Common myeloid progenitor, CD34-positive (primary cell): ENCODE results near the gene TMEM135. TPM values are rescaled to one million over a fixed set of nuclear protein-coding genes. Genes with fewer than 3 reads are reported as not detected.
"Not testable (repeated sequence)": the region's sequence is repeated elsewhere in the genome, so short reads cannot be mapped to it uniquely, and the experiment has no call there.

Experiments used
- CTCF ChIA-PET: fragments of 350-600 bp; sonication (Branson Sonifier 250); formaldehyde crosslinking; loops from one replicate; lab custom pipeline; 2021; ENCODE audit warnings: antibody characterized with exemption; lab: Charles Lee
- POLR2A ChIA-PET: fragments of 350-600 bp; sonication (Branson Sonifier 250); formaldehyde crosslinking; loops from one replicate; lab custom pipeline; 2021; ENCODE audit warnings: antibody characterized with exemption; lab: Charles Lee
- DNase-seq, 3 donors: peaks; one replicate each; pipeline versions ENCODE4 v3.0.0 to v3.0.0-alpha.2; 2013
- H3K27ac ChIP-seq, 2 experiments: 1 replicate in 1 of 2; 2 replicates in 1 of 2; pipeline ENCODE4 v1.7.0; 2013; ENCODE audit warnings: inconsistent platforms in 2 of 2, low read length in 2 of 2, mild to moderate bottlenecking in 2 of 2, low read depth in 1 of 2, moderate library complexity in 1 of 2; ENCODE audit not compliant: severe bottlenecking in 2 of 2, insufficient read depth in 1 of 2, poor library complexity in 1 of 2
- H3K27me3 ChIP-seq, 5 experiments: replicated peaks in 2 of 5; 1 replicate in 3 of 5; 2 replicates in 2 of 5; pipeline versions ENCODE4 v1.6.1 to v1.7.0; 2013; ENCODE audit warnings: low read length in 4 of 5, mild to moderate bottlenecking in 2 of 5, moderate library complexity in 2 of 5, inconsistent platforms in 1 of 5; ENCODE audit not compliant: insufficient read depth in 5 of 5, control insufficient read depth in 4 of 5
- H3K36me3 ChIP-seq, 4 experiments: 1 replicate in 2 of 4; 2 replicates in 2 of 4; pipeline versions ENCODE4 v1.6.1 to v1.7.0; 2013; ENCODE audit warnings: low read length in 3 of 4, control low read depth in 1 of 4, mild to moderate bottlenecking in 1 of 4; ENCODE audit not compliant: control insufficient read depth in 4 of 4, insufficient read depth in 4 of 4
- H3K4me1 ChIP-seq, 4 experiments: 1 replicate in 3 of 4; 2 replicates in 1 of 4; pipeline versions ENCODE4 v1.6.1 to v1.7.1; 2013; ENCODE audit warnings: low read length in 3 of 4, mild to moderate bottlenecking in 3 of 4, control low read depth in 1 of 4, inconsistent platforms in 1 of 4, moderate library complexity in 1 of 4; ENCODE audit not compliant: control insufficient read depth in 4 of 4, insufficient read depth in 4 of 4; ENCODE audit errors: control extremely low read depth in 1 of 4
- H3K4me3 ChIP-seq, 7 experiments: 1 replicate in 4 of 7; 2 replicates in 3 of 7; pipeline versions ENCODE4 v1.5.1 to v1.7.0; 2013; ENCODE audit warnings: mild to moderate bottlenecking in 7 of 7, low read length in 6 of 7, moderate library complexity in 6 of 7, inconsistent platforms in 2 of 7, low read depth in 2 of 7, control low read depth in 1 of 7; ENCODE audit not compliant: insufficient read depth in 4 of 7, control insufficient read depth in 1 of 7; ENCODE audit errors: extremely low read depth in 1 of 7
- H3K9me3 ChIP-seq, 5 experiments: 1 replicate in 4 of 5; 2 replicates in 1 of 5; pipeline versions ENCODE4 v1.6.1 to v1.7.1; 2013; ENCODE audit warnings: low read length in 4 of 5, mild to moderate bottlenecking in 2 of 5, inconsistent platforms in 1 of 5, low read depth in 1 of 5, moderate library complexity in 1 of 5; ENCODE audit not compliant: control insufficient read depth in 4 of 5, insufficient read depth in 2 of 5; ENCODE audit errors: control extremely low read depth in 1 of 5
- WGBS: methylation state at CpG from one replicate; pipeline ENCODE4 v1.1.5; 2013; ENCODE audit not compliant: insufficient coverage; 5-methylcytosine and 5-hydroxymethylcytosine counted together
- polyA plus RNA-seq: library from polyadenylated mRNA; unstranded; fragments of 120-200 nt; gene quantifications from one replicate; pipeline ENCODE4 v1.2.1, GENCODE V29; 2013

The TMEM135 gene
- 20.7 TPM for polyA plus RNA-seq

GRCh38 chr11:87037450-87038234, at the start of gene TMEM135:
TSS of gene TMEM135 (plus strand) at chr11:87037934. CDS start at chr11:87038046, 112 bp downstream.
- under 1% methylated on average over 54 of the region's 66 CpGs for WGBS
- peaks cover 4 to 22% (median 17%) of the 10 kb centered on the region in 4 experiments for H3K4me1 ChIP-seq
- H3K9me3 ChIP-seq: no peaks in the 10 kb centered on the region
- peaks cover 0 to 2% (median 0%) of the 10 kb centered on the region in 4 experiments for H3K36me3 ChIP-seq
- H3K4me3 ChIP-seq: peak within 1 kb of the TSS; percentile 70 to 92 (median 89)
- H3K27me3 ChIP-seq: no peaks in the 10 kb centered on the region
- POLR2A ChIA-PET: no interaction called here
- peak; percentile 85 to 94 (median 92) for DNase-seq
- CTCF ChIA-PET: no interaction called here
- H3K27ac ChIP-seq: peak within 1 kb of the TSS; percentile 64 to 84

GRCh38 chr11:86988351-86988881, 49.3 kb upstream of the TMEM135 start:
- H3K36me3 ChIP-seq: no peaks in the 10 kb centered on the region
- no peaks in the 10 kb centered on the region for H3K27me3 ChIP-seq
- no peaks in the 10 kb centered on the region for H3K4me1 ChIP-seq
- H3K9me3 ChIP-seq: no peaks in the 10 kb centered on the region
- no peak overlapping the region for H3K4me3 ChIP-seq
- H3K27ac ChIP-seq: no peak overlapping the region
- WGBS: 90% methylated on average over 2 of the region's 4 CpGs
- DNase-seq: no peak
- ChIA-PET CTCF (interaction anchor here (1.5 kb wide), 1 partner anchor 11 kb away, joined by 3 read pairs; no protein-coding TSS in a partner anchor), POLR2A (no interaction called here)

DNA sequence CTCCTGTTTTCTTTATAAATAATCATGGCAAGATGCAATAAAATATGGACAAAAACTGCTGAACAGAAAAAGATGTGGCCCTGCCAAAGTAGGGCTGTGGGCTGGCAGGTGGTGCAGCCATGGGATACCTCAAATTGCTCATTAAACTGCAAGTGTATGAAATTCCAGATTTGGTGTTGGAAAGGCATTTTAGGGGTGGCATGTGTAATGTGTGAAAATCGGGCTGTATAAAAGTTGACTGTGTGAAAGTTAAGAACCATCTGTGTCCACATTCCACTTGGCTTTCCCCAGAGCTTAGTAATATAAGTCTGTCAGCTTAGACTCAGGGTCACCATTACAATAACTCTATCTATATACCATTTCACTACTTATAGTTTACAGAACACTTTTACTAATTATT, 47.7 kb upstream of the TMEM135 start:
- DNase-seq: no peak
- Histone ChIP-seq H3K9me3 (no peaks in the 10 kb centered on the region), H3K27me3 (no peaks in the 10 kb centered on the region), H3K4me1 (no peaks in the 10 kb centered on the region), H3K4me3 (no peak overlapping the region), H3K36me3 (no peaks in the 10 kb centered on the region), H3K27ac (no peak overlapping the region)
- ChIA-PET CTCF (interaction anchor here (1.5 kb wide), 1 partner anchor 13 kb away, joined by 3 read pairs; no protein-coding TSS in a partner anchor), POLR2A (interaction anchor here (0.6 kb wide), 1 partner anchor 292 kb away, joined by 3 read pairs; no protein-coding TSS in a partner anchor)
- WGBS: no CpG with 5 or more reads among the region's 1 CpG

DNA sequence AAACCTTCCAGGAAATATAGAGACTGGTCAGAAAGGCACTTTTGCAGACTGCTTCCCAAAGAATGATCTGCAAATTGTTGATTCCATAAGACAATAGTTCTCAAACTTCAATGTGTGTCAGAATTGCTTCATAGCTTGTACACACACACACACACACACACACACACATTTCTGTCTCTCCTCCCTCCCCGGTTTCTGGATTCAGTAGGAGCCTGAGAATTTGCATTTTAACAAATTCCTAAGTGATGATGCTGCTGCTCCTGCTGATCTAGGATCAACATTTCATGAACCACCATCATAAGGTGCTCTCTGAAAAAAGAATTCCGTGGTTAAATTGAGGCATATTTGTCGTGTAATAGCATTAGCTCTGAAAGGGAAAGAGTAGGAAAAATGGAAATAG, 47.2 kb upstream of the TMEM135 start:
- Histone ChIP-seq H3K4me3 (no peak overlapping the region), H3K9me3 (no peaks in the 10 kb centered on the region), H3K27ac (no peak overlapping the region), H3K27me3 (no peaks in the 10 kb centered on the region), H3K36me3 (no peaks in the 10 kb centered on the region), H3K4me1 (no peaks in the 10 kb centered on the region)
- CTCF ChIA-PET: no interaction called here
- POLR2A ChIA-PET: interaction anchor here (0.6 kb wide), 1 partner anchor 291 kb away, joined by 3 read pairs; no protein-coding TSS in a partner anchor
- no peak for DNase-seq
- WGBS: no CpG with 5 or more reads among the region's 3 CpGs

- Histone ChIP-seq H3K9me3 (no peaks in the 10 kb centered on the region), H3K36me3 (no peaks in the 10 kb centered on the region), H3K27me3 (no peaks in the 10 kb centered on the region), H3K4me1 (no peaks in the 10 kb centered on the region), H3K4me3 (no peak overlapping the region), H3K27ac (no peak overlapping the region)
- DNase-seq: no peak
- ChIA-PET POLR2A (no interaction called here), CTCF (no interaction called here)
- 83% methylated on average over 1 of the region's 5 CpGs for WGBS
Observed at GRCh38 chr11:86991341-86991740, 46.4 kb upstream of the TMEM135 start.

DNA sequence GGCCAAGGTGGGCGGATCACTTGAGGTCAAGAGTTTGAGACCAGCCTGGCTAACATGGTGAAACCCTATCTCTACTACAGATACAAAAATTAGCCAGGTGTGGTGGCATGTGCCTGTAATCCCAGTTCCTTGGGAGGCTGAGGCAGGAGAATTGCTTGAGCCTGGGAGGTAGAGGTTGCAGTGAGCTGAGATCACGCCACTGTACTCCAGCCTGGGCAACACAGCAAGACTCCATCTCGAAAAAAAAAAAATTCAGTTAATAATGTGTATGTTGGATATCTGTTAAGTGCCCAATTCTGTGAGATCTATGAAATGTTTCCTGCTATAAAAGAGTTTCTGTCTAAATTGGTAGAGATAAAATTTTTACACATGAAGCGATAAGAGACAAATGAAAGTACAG, 45.4 kb upstream of the TMEM135 start:
- H3K27ac ChIP-seq, H3K4me3 ChIP-seq, H3K36me3 ChIP-seq, H3K4me1 ChIP-seq, CTCF ChIA-PET, H3K27me3 ChIP-seq, DNase-seq, POLR2A ChIA-PET, H3K9me3 ChIP-seq: not testable (repeated sequence)
- 96% methylated on average over 4 of the region's 4 CpGs for WGBS

GRCh38 chr11:86993031-86993430, 44.7 kb upstream of the TMEM135 start:
- CTCF ChIA-PET: interaction anchor here (1.2 to 3.8 kb wide), 2 partner anchors 54 to 428 kb away, joined by 4 to 20 read pairs; no protein-coding TSS in a partner anchor

More at GRCh38 chr11:86993031-86993430, 44.7 kb upstream of the TMEM135 start:
- no peaks in the 10 kb centered on the region for H3K36me3 ChIP-seq
- H3K27ac ChIP-seq: no peak overlapping the region
- DNase-seq: no peak
- H3K4me1 ChIP-seq: no peaks in the 10 kb centered on the region
- no peaks in the 10 kb centered on the region for H3K27me3 ChIP-seq
- WGBS: 88% methylated on average over 1 of the region's 3 CpGs
- POLR2A ChIA-PET: no interaction called here
- H3K4me3 ChIP-seq: no peak overlapping the region
- no peaks in the 10 kb centered on the region for H3K9me3 ChIP-seq
